Astrocyte (in vitro differentiated cells and primary cell): ENCODE results near the gene DGUOK. TPM values are rescaled to one million over a fixed set of nuclear protein-coding genes. Genes with fewer than 3 reads are reported as not detected.
"Not testable (repeated sequence)": the region's sequence is repeated elsewhere in the genome, so short reads cannot be mapped to it uniquely, and the experiment has no call there.

Source experiments
- DNase-seq: peaks from one replicate; pipeline ENCODE4 v3.0.0-alpha.2; 2010; ENCODE audit warnings: low read depth
- FAIRE-seq: peaks from 2 replicates; lab custom pipeline; 2011; peaks lifted over from hg19 to GRCh38; lab: Jason Lieb, UNC
- H2AFZ ChIP-seq: 2 replicates; pipeline ENCODE4 v1.6.0; 2012; ENCODE audit warnings: low read depth, low read length, inconsistent platforms
- H3K27ac ChIP-seq: 2 replicates; pipeline ENCODE4 v1.5.1; 2011; ENCODE audit warnings: low read depth, low read length, inconsistent platforms
- H3K27me3 ChIP-seq: 2 replicates; pipeline ENCODE4 v1.6.0; 2011; ENCODE audit warnings: low read length, inconsistent platforms; ENCODE audit not compliant: insufficient read depth
- H3K36me3 ChIP-seq: 2 replicates; pipeline ENCODE4 v1.5.1; 2011; ENCODE audit warnings: low read length, inconsistent platforms; ENCODE audit not compliant: insufficient read depth
- H3K4me1 ChIP-seq: 2 replicates; pipeline ENCODE4 v1.5.1; 2011; ENCODE audit warnings: low read length, inconsistent platforms; ENCODE audit not compliant: insufficient read depth
- H3K4me2 ChIP-seq: 2 replicates; pipeline ENCODE4 v1.6.0; 2012; ENCODE audit warnings: low read length, inconsistent platforms
- H3K4me3 ChIP-seq: 2 replicates; pipeline ENCODE4 v1.5.1; 2011; ENCODE audit warnings: low read depth, mild to moderate bottlenecking, low read length, inconsistent platforms; ENCODE audit not compliant: insufficient read depth
- H3K79me2 ChIP-seq: 2 replicates; pipeline ENCODE4 v1.6.0; 2012; ENCODE audit warnings: mild to moderate bottlenecking, low read length, inconsistent platforms; ENCODE audit not compliant: insufficient read depth
- H3K9ac ChIP-seq: 2 replicates; pipeline ENCODE4 v1.6.0; 2012; ENCODE audit warnings: mild to moderate bottlenecking, low read length, inconsistent platforms
- H3K9me3 ChIP-seq: 2 replicates; pipeline ENCODE4 v1.5.1; 2012; ENCODE audit warnings: low read depth, mild to moderate bottlenecking, low read length, inconsistent platforms; ENCODE audit not compliant: insufficient read depth
- H4K20me1 ChIP-seq: 2 replicates; pipeline ENCODE4 v1.6.0; 2012; ENCODE audit warnings: low read length, inconsistent platforms; ENCODE audit not compliant: insufficient read depth
- H3K27ac Mint-ChIP-seq: one replicate; pipeline ENCODE4 v1.8.0; 2021; ENCODE audit warnings: mild to moderate bottlenecking, mixed read lengths; ENCODE audit not compliant: unreplicated experiment
- H3K27me3 Mint-ChIP-seq: one replicate; pipeline ENCODE4 v1.8.0; 2021; ENCODE audit warnings: low read depth, mixed read lengths; ENCODE audit not compliant: unreplicated experiment
- H3K36me3 Mint-ChIP-seq: one replicate; pipeline ENCODE4 v1.8.0; 2021; ENCODE audit warnings: low read depth, mixed read lengths; ENCODE audit not compliant: unreplicated experiment
- H3K4me1 Mint-ChIP-seq: one replicate; pipeline ENCODE4 v1.8.0; 2021; ENCODE audit warnings: low read depth, mixed read lengths; ENCODE audit not compliant: unreplicated experiment
- H3K4me3 Mint-ChIP-seq: one replicate; pipeline ENCODE4 v1.8.0; 2021; ENCODE audit warnings: mild to moderate bottlenecking, moderate library complexity, mixed read lengths; ENCODE audit not compliant: unreplicated experiment
- H3K9me3 Mint-ChIP-seq: one replicate; pipeline ENCODE4 v1.8.0; 2021; ENCODE audit warnings: mild to moderate bottlenecking, mixed read lengths; ENCODE audit not compliant: unreplicated experiment
- EZH2 ChIP-seq: IDR thresholded peaks from 2 replicates; pipeline ENCODE4 v1.6.1; 2012; ENCODE audit warnings: mild to moderate bottlenecking, low read length, inconsistent platforms; ENCODE audit not compliant: insufficient read depth
- total RNA-seq: library from RNA; stranded (reverse); gene quantifications from 2 replicates; pipeline ENCODE4 v1.2.1, GENCODE V29; 2021
- TF ChIP-seq, protein P1 (sequence below): IDR thresholded peaks from 2 replicates; pipeline ENCODE4 v1.5.1; 2011; ENCODE audit warnings: low read depth, mild to moderate bottlenecking, inconsistent platforms, low read length, moderate library complexity; ENCODE audit not compliant: insufficient read depth

The DGUOK gene
- total RNA-seq, 1 donor from 2014 or later, result 84.8 TPM

DNA sequence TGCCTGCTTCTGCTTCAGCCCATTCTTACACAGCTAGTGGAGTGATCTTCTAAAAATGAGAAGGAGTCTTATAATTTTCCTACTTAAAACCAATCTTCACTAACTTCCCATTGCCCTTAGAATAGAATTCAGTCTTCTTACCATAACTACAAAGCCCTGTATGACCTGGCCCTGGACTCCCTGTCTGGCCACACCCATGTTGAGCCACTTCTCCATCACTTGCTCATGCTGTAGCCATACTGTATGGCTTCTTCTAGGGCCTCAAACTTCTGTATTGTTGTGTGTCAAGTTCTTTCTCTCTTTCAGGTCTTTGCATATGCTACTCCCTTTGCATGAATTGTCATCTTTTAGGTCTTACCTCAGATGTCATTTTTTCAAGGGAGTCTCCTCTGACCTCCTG lies 11.2 kb downstream of the DGUOK start:
- Histone ChIP-seq H4K20me1 (peaks cover 89% of the 10 kb centered on the region), H3K27ac (no peak overlapping the region), H3K36me3 (peaks cover 6% of the 10 kb centered on the region), H3K9me3 (no peaks in the 10 kb centered on the region), H3K9ac (no peak overlapping the region), H3K4me3 (no peak overlapping the region), H3K79me2 (peaks cover 76% of the 10 kb centered on the region), H3K27me3 (no peaks in the 10 kb centered on the region), H2AFZ (no peak overlapping the region), H3K4me2 (no peak overlapping the region), H3K4me1 (peaks cover 28% of the 10 kb centered on the region)
- TF ChIP-seq EZH2, result no peak
- TF ChIP-seq, protein P1, sequence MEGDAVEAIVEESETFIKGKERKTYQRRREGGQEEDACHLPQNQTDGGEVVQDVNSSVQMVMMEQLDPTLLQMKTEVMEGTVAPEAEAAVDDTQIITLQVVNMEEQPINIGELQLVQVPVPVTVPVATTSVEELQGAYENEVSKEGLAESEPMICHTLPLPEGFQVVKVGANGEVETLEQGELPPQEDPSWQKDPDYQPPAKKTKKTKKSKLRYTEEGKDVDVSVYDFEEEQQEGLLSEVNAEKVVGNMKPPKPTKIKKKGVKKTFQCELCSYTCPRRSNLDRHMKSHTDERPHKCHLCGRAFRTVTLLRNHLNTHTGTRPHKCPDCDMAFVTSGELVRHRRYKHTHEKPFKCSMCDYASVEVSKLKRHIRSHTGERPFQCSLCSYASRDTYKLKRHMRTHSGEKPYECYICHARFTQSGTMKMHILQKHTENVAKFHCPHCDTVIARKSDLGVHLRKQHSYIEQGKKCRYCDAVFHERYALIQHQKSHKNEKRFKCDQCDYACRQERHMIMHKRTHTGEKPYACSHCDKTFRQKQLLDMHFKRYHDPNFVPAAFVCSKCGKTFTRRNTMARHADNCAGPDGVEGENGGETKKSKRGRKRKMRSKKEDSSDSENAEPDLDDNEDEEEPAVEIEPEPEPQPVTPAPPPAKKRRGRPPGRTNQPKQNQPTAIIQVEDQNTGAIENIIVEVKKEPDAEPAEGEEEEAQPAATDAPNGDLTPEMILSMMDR, result no peak
- H3K4me3 Mint-ChIP-seq, result no peak overlapping the region
- DNase-seq, result no peak
- H3K27me3 Mint-ChIP-seq, result no peaks in the 10 kb centered on the region
- no peak for FAIRE-seq
- peaks cover 54% of the 10 kb centered on the region for H3K4me1 Mint-ChIP-seq
- peaks cover 20% of the 10 kb centered on the region for H3K36me3 Mint-ChIP-seq
- H3K9me3 Mint-ChIP-seq, result no peaks in the 10 kb centered on the region
- peak overlapping the region; percentile 8 for H3K27ac Mint-ChIP-seq

DNA sequence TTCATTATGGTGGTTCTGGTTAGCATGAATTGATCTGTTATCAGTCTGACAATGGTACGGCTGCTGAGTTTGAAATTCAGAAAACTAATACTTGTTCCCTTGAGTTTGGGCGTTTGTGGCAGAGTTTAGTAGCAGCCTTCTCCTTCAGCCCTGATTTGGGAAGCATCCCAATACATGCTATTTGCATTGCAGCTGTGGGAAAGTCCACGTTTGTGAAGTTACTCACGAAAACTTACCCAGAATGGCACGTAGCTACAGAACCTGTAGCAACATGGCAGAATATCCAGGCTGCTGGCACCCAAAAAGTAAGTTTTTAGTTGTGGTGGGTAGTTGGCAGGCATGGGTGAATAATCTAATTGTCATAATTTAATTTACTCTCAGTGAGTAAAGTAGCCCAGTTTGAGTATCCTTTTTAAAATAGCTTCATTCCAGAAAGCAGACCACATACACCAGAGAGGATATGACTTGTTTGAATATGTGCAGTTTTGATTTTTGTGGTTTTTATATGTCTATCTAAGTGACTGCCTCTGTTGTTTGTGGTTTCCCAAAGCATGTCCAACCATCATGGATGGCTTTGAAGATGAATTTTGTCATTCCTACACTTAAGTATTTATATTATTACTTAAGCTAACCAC lies 12.2 kb downstream of the DGUOK start:
- H3K36me3 ChIP-seq, result peaks cover 6% of the 10 kb centered on the region
- no peaks in the 10 kb centered on the region for H3K9me3 ChIP-seq
- H3K27me3 ChIP-seq, result no peaks in the 10 kb centered on the region
- Mint-ChIP-seq H3K36me3 (peaks cover 21% of the 10 kb centered on the region), H3K27ac (peak overlapping the region; percentile 93), H3K9me3 (no peaks in the 10 kb centered on the region), H3K27me3 (no peaks in the 10 kb centered on the region), H3K4me3 (no peak overlapping the region), H3K4me1 (peaks cover 46% of the 10 kb centered on the region)
- no peak overlapping the region for H3K4me3 ChIP-seq
- H4K20me1 ChIP-seq, result peaks cover 89% of the 10 kb centered on the region
- peak overlapping the region; percentile 29 for H3K27ac ChIP-seq
- TF ChIP-seq, protein P1, result no peak
- peak; percentile 92 for DNase-seq
- no peak for FAIRE-seq
- no peak overlapping the region for H2AFZ ChIP-seq
- H3K79me2 ChIP-seq, result peaks cover 75% of the 10 kb centered on the region
- peaks cover 28% of the 10 kb centered on the region for H3K4me1 ChIP-seq
- H3K9ac ChIP-seq, result no peak overlapping the region
- peak overlapping the region; percentile 57 for H3K4me2 ChIP-seq

DNA sequence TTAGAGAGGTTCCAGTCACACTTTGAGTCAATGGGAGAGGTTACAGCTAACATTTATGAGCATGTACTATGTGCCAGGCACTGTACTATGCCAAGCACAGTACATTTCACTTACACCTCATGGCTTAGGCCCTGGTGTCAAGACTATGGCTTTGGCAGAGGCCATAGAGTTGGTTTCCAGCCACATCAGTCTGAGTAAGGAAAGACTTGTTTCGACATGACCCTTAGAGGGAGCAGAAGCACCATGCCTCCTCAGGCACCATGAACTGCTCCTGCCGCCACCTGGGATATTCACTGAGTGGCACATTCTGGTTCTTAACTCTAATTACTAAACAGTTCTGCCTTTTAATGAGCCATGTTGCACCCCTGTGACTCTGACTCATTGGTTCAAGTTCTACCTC lies 12.7 kb downstream of the DGUOK start:
- DNase-seq (peak; percentile 65), FAIRE-seq (no peak)
- TF ChIP-seq, protein P1, result no peak
- no peak for TF ChIP-seq EZH2
- H3K4me3 Mint-ChIP-seq, result no peak overlapping the region
- peak overlapping the region; percentile 7 for H3K4me2 ChIP-seq
- H3K27ac ChIP-seq, result peak overlapping the region; percentile 34
- no peaks in the 10 kb centered on the region for H3K27me3 Mint-ChIP-seq
- H3K27me3 ChIP-seq, result no peaks in the 10 kb centered on the region
- H3K4me1 ChIP-seq, result peaks cover 28% of the 10 kb centered on the region
- peaks cover 44% of the 10 kb centered on the region for H3K4me1 Mint-ChIP-seq
- no peak overlapping the region for H2AFZ ChIP-seq
- H3K27ac Mint-ChIP-seq, result peak overlapping the region; percentile 67
- no peaks in the 10 kb centered on the region for H3K9me3 Mint-ChIP-seq
- H3K4me3 ChIP-seq, result no peak overlapping the region
- peaks cover 23% of the 10 kb centered on the region for H3K36me3 Mint-ChIP-seq
- H3K36me3 ChIP-seq, result peaks cover 6% of the 10 kb centered on the region
- peaks cover 89% of the 10 kb centered on the region for H4K20me1 ChIP-seq
- H3K9ac ChIP-seq, result no peak overlapping the region
- H3K79me2 ChIP-seq, result peaks cover 75% of the 10 kb centered on the region
- H3K9me3 ChIP-seq, result no peaks in the 10 kb centered on the region

DNA sequence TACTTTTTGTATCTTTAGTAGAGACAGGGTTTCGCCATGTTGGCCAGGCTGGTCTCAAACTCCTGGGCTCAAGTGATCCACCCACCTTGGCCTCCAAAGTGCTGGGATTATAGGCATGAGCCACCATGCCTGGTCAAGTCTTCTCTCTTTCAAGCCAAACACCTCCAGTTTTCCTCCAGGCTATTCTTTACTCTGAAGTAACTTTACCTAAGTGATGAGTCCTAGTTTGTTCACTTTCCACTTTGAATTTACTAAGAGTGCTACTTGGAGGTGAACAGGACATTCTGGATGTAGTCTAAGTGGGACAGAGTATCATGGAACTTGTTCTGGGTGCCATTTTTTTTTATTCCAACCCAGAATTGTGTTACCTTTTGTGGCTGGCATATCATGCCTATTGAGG lies 13.4 kb downstream of the DGUOK start:
- H3K79me2 ChIP-seq, result peaks cover 77% of the 10 kb centered on the region
- peaks cover 28% of the 10 kb centered on the region for H3K4me1 ChIP-seq
- not testable (repeated sequence) for H3K4me3 Mint-ChIP-seq, H3K27ac ChIP-seq, H3K27me3 Mint-ChIP-seq, H3K4me3 ChIP-seq, H3K9me3 ChIP-seq, H3K36me3 ChIP-seq, DNase-seq, H3K9ac ChIP-seq, H3K4me2 ChIP-seq, FAIRE-seq, H2AFZ ChIP-seq, H3K9me3 Mint-ChIP-seq, H3K27me3 ChIP-seq
- peaks cover 91% of the 10 kb centered on the region for H4K20me1 ChIP-seq
- Mint-ChIP-seq H3K36me3 (peaks cover 27% of the 10 kb centered on the region), H3K27ac (peak overlapping the region; percentile 67), H3K4me1 (peaks cover 47% of the 10 kb centered on the region)
